Measurements from ENCODE around the gene PKIG. TPM values are rescaled to one million over a fixed set of nuclear protein-coding genes. Genes with fewer than 3 reads are reported as not detected.

The PKIG gene
- total RNA-seq, 1 donor from 2014 or later = 8.4 TPM

GRCh38 chr20:44561876-44562275 lies 20.5 kb upstream of the PKIG start:
- no peak for TF ChIP-seq CTCF (IDR thresholded peaks at IDR 0.05; ENCODE audit: insufficient read depth, low read length, severe bottlenecking)
- Histone ChIP-seq H3K27me3 (ENCODE audit: control insufficient read depth, insufficient read depth, low read length) (no peaks in the 10 kb centered on the region), H3K4me3 (ENCODE audit: low read depth, low read length) (no peak overlapping the region), H3K36me3 (ENCODE audit: control insufficient read depth, insufficient read depth, low read length) (no peaks in the 10 kb centered on the region)
- DNase-seq (ENCODE audit: low read depth) = no peak
- no peak for FAIRE-seq

- TF ChIP-seq CTCF (IDR thresholded peaks at IDR 0.05; ENCODE audit: insufficient read depth, low read length, severe bottlenecking) = no peak
- H3K36me3 ChIP-seq (ENCODE audit: control insufficient read depth, insufficient read depth, low read length) = no peaks in the 10 kb centered on the region
- DNase-seq (ENCODE audit: low read depth) = no peak
- H3K4me3 ChIP-seq (ENCODE audit: low read depth, low read length) = no peak overlapping the region
- no peaks in the 10 kb centered on the region for H3K27me3 ChIP-seq (ENCODE audit: control insufficient read depth, insufficient read depth, low read length)
- FAIRE-seq = no peak
Measured at GRCh38 chr20:44566018-44566417, 16.4 kb upstream of the PKIG start.

- FAIRE-seq = no peak
- peak; percentile 80 for DNase-seq (ENCODE audit: low read depth)
- Histone ChIP-seq H3K36me3 (ENCODE audit: control insufficient read depth, insufficient read depth, low read length) (no peaks in the 10 kb centered on the region), H3K27me3 (ENCODE audit: control insufficient read depth, insufficient read depth, low read length) (no peaks in the 10 kb centered on the region), H3K4me3 (ENCODE audit: low read depth, low read length) (no peak overlapping the region)
- no peak for TF ChIP-seq CTCF (IDR thresholded peaks at IDR 0.05; ENCODE audit: insufficient read depth, low read length, severe bottlenecking)
Measured at GRCh38 chr20:44566811-44567210, 15.6 kb upstream of the PKIG start.

GRCh38 chr20:44570367-44570766 lies 12.0 kb upstream of the PKIG start:
- Histone ChIP-seq H3K4me3 (ENCODE audit: low read depth, low read length) (no peak overlapping the region), H3K27me3 (ENCODE audit: control insufficient read depth, insufficient read depth, low read length) (no peaks in the 10 kb centered on the region), H3K36me3 (ENCODE audit: control insufficient read depth, insufficient read depth, low read length) (no peaks in the 10 kb centered on the region)
- DNase-seq (ENCODE audit: low read depth) (no peak), FAIRE-seq (no peak)
- TF ChIP-seq CTCF (IDR thresholded peaks at IDR 0.05; ENCODE audit: insufficient read depth, low read length, severe bottlenecking) = no peak

- DNase-seq (ENCODE audit: low read depth) (no peak), FAIRE-seq (no peak)
- no peaks in the 10 kb centered on the region for H3K27me3 ChIP-seq (ENCODE audit: control insufficient read depth, insufficient read depth, low read length)
- TF ChIP-seq CTCF (IDR thresholded peaks at IDR 0.05; ENCODE audit: insufficient read depth, low read length, severe bottlenecking) = no peak
- no peaks in the 10 kb centered on the region for H3K36me3 ChIP-seq (ENCODE audit: control insufficient read depth, insufficient read depth, low read length)
- H3K4me3 ChIP-seq (ENCODE audit: low read depth, low read length) = no peak overlapping the region
Measured at GRCh38 chr20:44571362-44571988, 10.9 kb upstream of the PKIG start.

Data from bronchial epithelial cell (primary cell).